Sigmoid colon (tissue), 7 donors: ENCODE results near the gene LIMK1. TPM values are rescaled to one million over a fixed set of nuclear protein-coding genes. Genes with fewer than 3 reads are reported as not detected.
A peak's percentile ranks its signal among the peaks of the same experiment; 100 is the strongest.

Experiments
- DNase-seq: peaks from one replicate; pipeline ENCODE4 v3.0.0-alpha.2; 2019
- H3K27ac ChIP-seq, 4 donors: fragments of 200-600 bp; sonication (generic); one replicate each; pipeline ENCODE4 v1.5.1; 2016 to 2019; ENCODE audit warnings: mild to moderate bottlenecking in 1 of 4
- H3K27me3 ChIP-seq, 3 donors: fragments of 200-600 bp; sonication (generic); one replicate each; pipeline ENCODE4 v1.5.1; 2019; ENCODE audit warnings: mild to moderate bottlenecking in 1 of 3
- H3K36me3 ChIP-seq, 4 donors: fragments of 200-600 bp; sonication (generic); one replicate each; pipeline ENCODE4 v1.5.1; 2016 to 2019
- H3K4me1 ChIP-seq, 4 donors: fragments of 200-600 bp; sonication (generic); one replicate each; pipeline ENCODE4 v1.5.1; 2017 to 2019
- H3K4me3 ChIP-seq, 4 donors: fragments of 200-600 bp; sonication (generic); one replicate each; pipeline ENCODE4 v1.5.1; 2017 to 2019; ENCODE audit warnings: mild to moderate bottlenecking in 2 of 4, moderate library complexity in 1 of 4
- H3K9me3 ChIP-seq, 4 donors: fragments of 200-600 bp in 3 of 4; sonication (generic) in 3 of 4; one replicate each; pipeline versions ENCODE4 v1.5.1 to v1.6.1; 2013 to 2019
- EP300 ChIP-seq, 4 donors: sonication (generic); formaldehyde crosslinking; IDR thresholded peaks; one replicate each; pipeline ENCODE4 v1.6.1; 2017; ENCODE audit warnings: antibody characterized with exemption in 4 of 4
- POLR2A ChIP-seq, 2 donors: fragments of 450-650 bp; IDR thresholded peaks; one replicate each; pipeline ENCODE4 v1.6.1; 2016; ENCODE audit warnings: antibody characterized with exemption in 2 of 2, mild to moderate bottlenecking in 2 of 2, moderate library complexity in 2 of 2
- POLR2AphosphoS5 ChIP-seq, 4 donors: sonication (generic); formaldehyde crosslinking; IDR thresholded peaks; one replicate each; pipeline ENCODE4 v1.6.1; 2017; ENCODE audit warnings: antibody characterized with exemption in 4 of 4
- WGBS, 2 donors: extraction: QIAGEN DNeasy Blood & Tissue Kit; methylation state at CpG; one replicate each; pipeline ENCODE4 v1.1.7; 2013; 5-methylcytosine and 5-hydroxymethylcytosine counted together
- intact Hi-C: fragments of 100-400 bp; cut with DNase I; formaldehyde crosslinking; loops from one replicate; pipeline ENCODE4 v1.15.1; 2023
- polyA plus RNA-seq, 3 donors: library from polyadenylated mRNA; stranded (reverse); fragments of 200-250 nt; gene quantifications; one replicate each; pipeline ENCODE4 v1.2.3, GENCODE V29; 2013
- total RNA-seq, 4 donors: library from RNA; depleted of rRNA; stranded (reverse); fragments of >200 nt; gene quantifications; one replicate each; pipeline ENCODE4 v1.1.0, GENCODE V29; 2016
- TF ChIP-seq, protein P1 (sequence below), 4 experiments: fragments of 450-650 bp in 3 of 4; fragments of 200-600 bp in 1 of 4; IDR thresholded peaks; one replicate each; pipeline ENCODE4 v1.5.1; 2016 to 2019; ENCODE audit warnings: antibody characterized with exemption in 4 of 4, mild to moderate bottlenecking in 3 of 4, moderate library complexity in 2 of 4
- donor health status: healthy with polysubstance abuse.
- donor health status: Bipolar disorder and iron deficiency.
- donor health status: healthy.

LIMK1 gene
- total and polyA plus RNA-seq, 7 donors = 4.6 to 16.3 (median 9.6) TPM

- H3K27me3 ChIP-seq = no peaks in the 10 kb centered on the region
- TF ChIP-seq, protein P1, sequence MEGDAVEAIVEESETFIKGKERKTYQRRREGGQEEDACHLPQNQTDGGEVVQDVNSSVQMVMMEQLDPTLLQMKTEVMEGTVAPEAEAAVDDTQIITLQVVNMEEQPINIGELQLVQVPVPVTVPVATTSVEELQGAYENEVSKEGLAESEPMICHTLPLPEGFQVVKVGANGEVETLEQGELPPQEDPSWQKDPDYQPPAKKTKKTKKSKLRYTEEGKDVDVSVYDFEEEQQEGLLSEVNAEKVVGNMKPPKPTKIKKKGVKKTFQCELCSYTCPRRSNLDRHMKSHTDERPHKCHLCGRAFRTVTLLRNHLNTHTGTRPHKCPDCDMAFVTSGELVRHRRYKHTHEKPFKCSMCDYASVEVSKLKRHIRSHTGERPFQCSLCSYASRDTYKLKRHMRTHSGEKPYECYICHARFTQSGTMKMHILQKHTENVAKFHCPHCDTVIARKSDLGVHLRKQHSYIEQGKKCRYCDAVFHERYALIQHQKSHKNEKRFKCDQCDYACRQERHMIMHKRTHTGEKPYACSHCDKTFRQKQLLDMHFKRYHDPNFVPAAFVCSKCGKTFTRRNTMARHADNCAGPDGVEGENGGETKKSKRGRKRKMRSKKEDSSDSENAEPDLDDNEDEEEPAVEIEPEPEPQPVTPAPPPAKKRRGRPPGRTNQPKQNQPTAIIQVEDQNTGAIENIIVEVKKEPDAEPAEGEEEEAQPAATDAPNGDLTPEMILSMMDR (IDR thresholded peaks at IDR 0.05) = no peak
- TF ChIP-seq POLR2A (IDR thresholded peaks at IDR 0.05) (no peak), EP300 (IDR thresholded peaks at IDR 0.05) (no peak), POLR2AphosphoS5 (IDR thresholded peaks at IDR 0.05) (no peak)
- H3K9me3 ChIP-seq = no peaks in the 10 kb centered on the region
- intact Hi-C loops = loop anchor here (2.0 kb wide), 1 partner anchor 16 kb away; no protein-coding TSS in a partner anchor
- WGBS, 2 donors = 78 to 91% methylated on average over 2 of the region's 2 CpGs
- no peak overlapping the region for H3K4me3 ChIP-seq
- H3K36me3 ChIP-seq = peaks cover 0 to 59% (median 19%) of the 10 kb centered on the region in 4 donors
- H3K4me1 ChIP-seq = peaks cover 0 to 37% (median 33%) of the 10 kb centered on the region in 4 donors
- DNase-seq = no peak
- H3K27ac ChIP-seq = peak overlapping the region; percentile 85 to 93 (median 90)
These were observed 24.6 kb upstream of the LIMK1 start for GRCh38 chr7:74059037-74059436.

- intact Hi-C loops = loop anchor here (2.0 to 5.0 kb wide), 2 partner anchors 17 to 112 kb away; partner anchors contain the start of gene EIF4H
- Histone ChIP-seq H3K27ac (peak overlapping the region; percentile 85 to 93 (median 90)), H3K9me3 (no peaks in the 10 kb centered on the region), H3K4me3 (no peak overlapping the region), H3K36me3 (peaks cover 0 to 55% (median 15%) of the 10 kb centered on the region in 4 donors), H3K27me3 (no peaks in the 10 kb centered on the region), H3K4me1 (peaks cover 0 to 37% (median 33%) of the 10 kb centered on the region in 4 donors)
- TF ChIP-seq, protein P1 (IDR thresholded peaks at IDR 0.05) = no peak
- TF ChIP-seq EP300 (IDR thresholded peaks at IDR 0.05) (no peak), POLR2AphosphoS5 (IDR thresholded peaks at IDR 0.05) (no peak), POLR2A (IDR thresholded peaks at IDR 0.05) (no peak)
- WGBS, 2 donors = 20 to 71% methylated on average over 21 of the region's 21 CpGs
- no peak for DNase-seq
These were observed 23.7 kb upstream of the LIMK1 start for GRCh38 chr7:74059681-74060588.

DNA sequence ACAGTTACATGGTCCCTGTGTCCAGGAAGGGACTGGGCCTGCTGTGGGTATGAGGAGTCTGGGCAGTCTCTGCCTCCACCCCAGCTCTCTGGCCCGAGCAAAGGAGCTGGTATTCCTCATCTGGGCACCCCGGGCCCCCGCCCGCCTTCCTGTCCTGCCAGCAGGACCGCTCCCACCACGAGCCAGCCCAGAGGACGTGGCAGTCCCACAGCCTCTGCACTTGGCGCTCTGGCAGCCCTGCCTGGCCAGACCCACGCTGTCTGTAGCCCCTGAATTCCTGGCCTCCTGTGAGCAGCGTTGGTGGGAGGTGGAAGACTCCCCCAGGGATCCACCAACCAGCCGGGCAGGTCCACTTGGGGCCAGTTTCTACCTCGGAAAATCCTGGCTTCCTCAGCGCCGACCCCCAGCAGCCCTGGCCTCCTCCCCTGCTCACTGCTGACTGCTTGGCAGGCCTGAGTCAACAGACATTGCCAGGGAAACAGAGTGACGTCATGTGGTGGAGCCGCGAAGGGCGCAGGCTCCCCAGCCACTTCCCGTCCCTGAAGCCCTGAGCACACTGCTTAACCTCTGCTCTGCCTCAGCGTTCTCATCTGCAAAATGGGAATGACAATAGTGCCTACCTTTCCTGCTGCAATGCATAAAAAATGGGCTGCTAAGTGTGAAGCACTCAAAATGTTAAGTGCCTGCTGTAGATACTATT, 21.6 kb upstream of the LIMK1 start:
- H3K36me3 ChIP-seq = peaks cover 0 to 59% (median 10%) of the 10 kb centered on the region in 4 donors
- H3K4me3 ChIP-seq = peak overlapping the region in 3 of 4 donors; percentile 34 to 41 (median 34)
- intact Hi-C loops = loop anchor here (5.0 kb wide), 1 partner anchor 110 kb away; the partner anchor contains the start of gene EIF4H

GRCh38 chr7:74063223-74063641, 20.4 kb upstream of the LIMK1 start:
- no peaks in the 10 kb centered on the region for H3K27me3 ChIP-seq
- peaks cover 0 to 51% (median 7%) of the 10 kb centered on the region in 4 donors for H3K36me3 ChIP-seq
- no peaks in the 10 kb centered on the region for H3K9me3 ChIP-seq
- WGBS, 2 donors = 92 to 93% methylated on average over 14 of the region's 14 CpGs
- intact Hi-C loops = loop anchor here (5.0 kb wide), 1 partner anchor 109 kb away; the partner anchor contains the start of gene EIF4H
- TF ChIP-seq, protein P1 (IDR thresholded peaks at IDR 0.05) = no peak
- TF ChIP-seq POLR2AphosphoS5 (IDR thresholded peaks at IDR 0.05) (no peak), POLR2A (IDR thresholded peaks at IDR 0.05) (no peak), EP300 (IDR thresholded peaks at IDR 0.05) (no peak)
- no peak overlapping the region for H3K4me3 ChIP-seq
- H3K27ac ChIP-seq = peak overlapping the region; percentile 24 to 93 (median 90)
- no peak for DNase-seq
- peaks cover 0 to 37% (median 33%) of the 10 kb centered on the region in 4 donors for H3K4me1 ChIP-seq

More for the DNA sequence above, 21.6 kb upstream of the LIMK1 start:
- H3K9me3 ChIP-seq = no peaks in the 10 kb centered on the region
- WGBS, 2 donors = 8 to 47% methylated on average over 20 of the region's 20 CpGs
- peak; percentile 96 for DNase-seq
- peaks cover 0 to 37% (median 33%) of the 10 kb centered on the region in 4 donors for H3K4me1 ChIP-seq
- H3K27me3 ChIP-seq = no peaks in the 10 kb centered on the region
- TF ChIP-seq, protein P1 (IDR thresholded peaks at IDR 0.05) = no peak
- TF ChIP-seq EP300 (IDR thresholded peaks at IDR 0.05) = peak in 2 of 4 donors; percentile 53 to 57
- TF ChIP-seq POLR2A (IDR thresholded peaks at IDR 0.05) = peak in 1 of 2 donors; percentile 35
- TF ChIP-seq POLR2AphosphoS5 (IDR thresholded peaks at IDR 0.05) = peak; percentile 81 to 92 (median 83)
- peak overlapping the region; percentile 85 to 93 (median 90) for H3K27ac ChIP-seq
